Activated CD4-positive, alpha-beta T cell treated with anti-CD3 and anti-CD28 coated beads, Interleukin-2, amount 50 U/mL, for 48 hours (primary cell): ENCODE measurements around the gene PHYKPL.

ENCODE experiments used
- DNase-seq, 2 experiments: peaks; one replicate each; pipeline ENCODE4 v3.0.0-alpha.2; 2020

Gene PHYKPL

GRCh38 chr5:178222292-178222691, 10.3 kb downstream of the PHYKPL start:
- no peak for DNase-seq

- DNase-seq: no peak
Observed at GRCh38 chr5:178221853-178222252, 10.7 kb downstream of the PHYKPL start.

GRCh38 chr5:178221282-178221681, 11.3 kb downstream of the PHYKPL start:
- no peak for DNase-seq

GRCh38 chr5:178218827-178219226, 13.8 kb downstream of the PHYKPL start:
- no peak for DNase-seq

DNA sequence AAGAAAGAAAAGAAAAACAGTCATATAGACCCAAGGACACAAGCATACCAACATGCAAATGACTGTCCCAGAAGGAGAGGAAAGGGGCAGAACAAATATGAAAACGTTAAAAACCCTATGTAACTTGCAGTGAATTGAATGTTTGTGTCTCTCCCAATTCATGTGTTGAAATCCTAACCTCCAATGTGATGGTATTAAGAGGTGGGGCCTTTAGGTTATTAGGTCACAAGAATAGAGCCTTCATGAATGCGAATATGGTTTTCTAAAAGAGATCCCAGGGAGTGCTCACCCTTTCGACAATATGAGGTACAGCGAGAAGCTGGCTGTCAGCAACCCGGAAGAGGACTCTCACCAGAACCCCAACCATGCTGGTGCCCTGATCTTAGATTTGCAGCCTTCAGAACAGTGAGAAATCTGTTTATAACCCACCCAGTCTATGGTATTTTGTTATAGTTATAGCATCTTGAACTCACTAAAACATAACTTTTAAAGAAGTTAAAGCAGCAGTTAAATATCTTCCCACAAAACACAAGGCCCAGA, 14.3 kb downstream of the PHYKPL start:
- DNase-seq: no peak

- no peak for DNase-seq
Observed at GRCh38 chr5:178216779-178217178, 15.8 kb downstream of the PHYKPL start.

GRCh38 chr5:178216088-178216534, 16.5 kb downstream of the PHYKPL start:
- DNase-seq: no peak

- DNase-seq: no peak
Observed at GRCh38 chr5:178215280-178216002, 17.2 kb downstream of the PHYKPL start.

- no peak for DNase-seq
Observed at GRCh38 chr5:178214160-178214803, 18.3 kb downstream of the PHYKPL start.

DNA sequence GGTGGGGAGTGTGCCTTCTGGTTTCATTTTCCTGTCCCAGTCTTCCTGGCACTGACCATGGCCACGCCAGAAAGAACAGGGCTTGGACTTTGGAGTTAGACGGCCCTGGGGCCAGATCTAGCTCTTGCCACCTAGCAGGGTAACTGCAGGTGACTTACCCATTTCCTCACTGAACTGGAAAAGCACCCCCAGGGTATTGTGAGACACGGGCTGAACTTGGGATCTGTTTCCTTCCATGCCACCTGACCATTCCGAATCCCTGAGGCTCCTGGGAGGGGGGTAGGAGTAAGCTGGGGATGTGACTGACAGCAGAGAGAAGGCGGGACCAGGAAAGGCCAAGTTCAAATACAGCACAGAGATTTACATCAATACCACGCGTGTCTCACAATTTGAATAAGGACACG, 18.9 kb downstream of the PHYKPL start:
- no peak for DNase-seq

- no peak for DNase-seq
Observed at GRCh38 chr5:178213003-178213461, 19.6 kb downstream of the PHYKPL start.

- no peak for DNase-seq
Observed at GRCh38 chr5:178212241-178213002, 20.2 kb downstream of the PHYKPL start.

DNA sequence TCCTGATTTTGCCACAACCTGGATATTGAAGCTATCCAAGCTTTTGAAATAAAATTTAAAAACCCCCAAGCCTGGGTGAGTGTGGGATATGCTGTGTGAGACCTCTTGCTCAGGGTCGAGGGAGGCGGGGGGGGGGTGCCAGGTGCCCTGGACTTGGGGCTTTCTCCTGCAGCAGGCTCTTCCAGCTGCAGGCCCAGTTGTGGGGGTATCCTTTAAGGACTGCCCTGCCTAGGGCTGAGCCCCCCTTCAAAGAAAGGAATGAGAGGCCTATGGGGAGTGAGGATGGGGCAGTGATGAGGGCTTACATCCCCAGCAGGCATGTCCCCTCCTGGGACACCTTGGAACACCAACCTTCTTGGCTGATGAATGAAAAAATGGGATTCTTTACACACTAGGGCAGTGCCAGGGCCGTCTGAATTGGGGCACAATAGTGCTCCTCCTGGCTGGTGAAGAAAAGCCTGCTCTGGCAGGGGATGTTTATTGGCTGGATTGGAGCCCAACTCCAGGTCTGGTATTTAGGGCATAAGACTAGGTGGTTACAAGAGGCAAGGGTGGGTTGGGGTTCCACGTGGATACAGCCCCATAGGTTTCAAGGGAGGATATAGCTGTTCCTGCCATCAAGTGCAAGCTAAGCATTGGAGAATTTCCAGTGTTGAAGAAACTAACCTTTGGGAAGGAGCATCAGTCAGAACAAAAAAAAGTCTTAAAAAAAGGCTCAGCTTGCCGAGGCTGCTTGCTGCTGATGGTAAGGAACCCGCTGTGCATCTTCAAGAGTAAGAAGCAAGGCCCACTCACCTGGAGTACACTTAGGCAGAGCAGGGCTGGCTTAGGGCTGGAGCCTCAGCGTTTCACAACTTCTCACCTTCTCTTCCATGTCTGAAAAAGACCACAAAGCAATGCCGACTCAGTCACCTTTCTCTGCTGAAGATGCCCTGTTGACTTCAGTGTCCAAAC, 21.2 kb downstream of the PHYKPL start:
- no peak for DNase-seq

- no peak for DNase-seq
Observed at GRCh38 chr5:178210686-178211085, 21.9 kb downstream of the PHYKPL start.

DNA sequence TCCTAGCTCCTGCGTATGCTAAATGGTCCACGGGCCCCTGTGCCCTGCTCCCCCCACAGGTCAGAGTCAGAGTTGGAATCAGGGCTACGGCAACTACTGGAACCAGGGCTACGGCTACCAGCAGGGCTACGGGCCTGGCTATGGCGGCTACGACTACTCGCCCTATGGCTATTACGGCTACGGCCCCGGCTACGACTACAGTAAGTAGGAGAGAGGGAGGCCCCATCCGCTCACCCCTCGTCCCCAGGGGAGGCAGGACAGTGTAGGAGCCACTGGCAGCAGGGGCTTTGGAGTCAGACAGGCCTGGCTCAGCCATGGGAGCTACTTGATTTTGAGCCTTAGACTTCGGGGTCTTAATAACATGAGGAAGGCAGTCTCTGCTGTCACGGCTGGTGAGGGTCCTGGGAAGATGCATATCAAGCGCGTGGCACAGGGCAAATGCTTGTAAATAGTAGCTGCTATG, 22.5 kb downstream of the PHYKPL start:
- no peak for DNase-seq

GRCh38 chr5:178209334-178210072, 23.1 kb downstream of the PHYKPL start:
- DNase-seq: no peak

DNA sequence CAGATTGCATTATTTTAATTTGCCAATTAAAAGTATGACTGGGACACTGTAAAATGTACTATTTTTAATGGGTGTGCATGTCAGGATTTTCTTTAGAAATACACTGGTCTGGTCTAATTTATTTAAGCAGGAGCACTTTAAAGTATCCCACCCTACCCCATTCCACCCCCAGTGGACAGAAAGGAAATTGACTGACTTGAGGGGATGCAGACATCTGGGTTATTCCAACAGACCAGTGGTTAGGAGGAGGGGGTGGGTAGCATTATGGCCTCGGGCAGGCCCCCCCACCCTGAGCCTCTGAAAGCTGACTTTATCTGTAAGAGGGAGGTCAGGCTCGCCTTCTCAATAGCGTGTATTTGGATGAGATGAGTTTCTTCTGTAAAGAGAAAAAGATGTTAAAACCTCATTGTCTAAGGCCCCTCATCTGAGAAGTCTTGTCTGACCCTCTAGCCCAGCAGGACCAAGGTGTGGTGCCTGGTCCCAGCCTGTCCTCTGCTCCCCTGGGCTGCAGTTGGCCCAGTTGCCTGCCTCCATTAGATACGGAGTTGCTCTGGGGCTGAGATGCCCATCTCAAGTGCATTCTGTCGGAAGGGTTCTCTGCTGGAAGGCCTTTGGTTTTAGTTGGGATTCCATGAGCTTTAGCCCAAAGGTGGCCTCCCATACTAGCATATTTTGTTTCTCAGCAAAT, 23.9 kb downstream of the PHYKPL start:
- no peak for DNase-seq

GRCh38 chr5:178207917-178208280, 24.7 kb downstream of the PHYKPL start:
- no peak for DNase-seq

- no peak for DNase-seq
Observed at GRCh38 chr5:178207183-178207916, 25.3 kb downstream of the PHYKPL start.
